ENCODE measurements around the gene LPCAT3. TPM values are rescaled to one million over a fixed set of nuclear protein-coding genes. Genes with fewer than 3 reads are reported as not detected.

LPCAT3 gene
- total RNA-seq, 1 experiment from 2014 or later, result 30.2 TPM

DNA sequence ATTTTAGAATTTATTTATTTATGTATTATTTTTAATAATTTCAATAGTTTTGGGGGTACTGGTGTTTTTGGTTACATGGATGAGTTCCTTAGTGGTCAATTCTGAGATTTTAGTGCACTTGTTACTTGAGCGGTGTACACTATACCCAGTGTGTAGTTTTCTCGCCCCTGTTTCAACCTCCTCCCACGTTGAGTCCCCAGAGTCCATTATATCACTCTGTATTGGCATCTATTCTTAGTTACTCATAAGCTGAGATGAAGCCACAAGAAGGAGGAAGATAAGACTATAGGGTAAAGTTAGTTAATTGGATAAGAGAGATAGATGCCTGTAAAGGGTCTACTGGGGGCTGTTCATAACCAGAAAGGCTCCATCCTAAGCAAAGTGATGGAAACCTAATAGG, 46.2 kb upstream of the LPCAT3 start:
- BruUV-seq (replicated peaks), result no TSS peak
- intact Hi-C loops (cut with micrococcal nuclease; ENCODE audit: unreplicated experiment), result no loop called here
- peaks cover 14% of the 10 kb centered on the region for H3K27me3 Mint-ChIP-seq (ENCODE audit: unreplicated experiment)

DNA sequence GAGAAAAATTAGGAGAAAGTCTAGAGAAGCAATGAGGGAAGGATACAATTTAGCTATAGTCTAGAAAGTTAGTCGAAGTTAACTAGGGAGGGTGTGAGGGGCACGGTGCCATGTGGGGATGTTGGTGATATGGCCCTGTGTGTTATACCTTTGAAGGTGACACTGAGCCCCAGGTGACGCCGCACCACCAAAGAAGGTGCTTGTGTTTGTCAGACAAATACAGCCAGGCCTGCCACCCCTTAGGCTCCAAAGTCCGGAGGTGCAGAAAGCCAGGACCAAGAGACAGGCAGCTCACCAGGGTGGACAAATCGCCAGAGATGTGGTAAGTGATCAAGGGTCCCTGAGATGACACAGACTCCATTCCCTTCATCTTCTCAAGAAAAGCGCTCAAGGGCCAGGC, 43.3 kb upstream of the LPCAT3 start:
- TF ChIP-seq, protein P1, sequence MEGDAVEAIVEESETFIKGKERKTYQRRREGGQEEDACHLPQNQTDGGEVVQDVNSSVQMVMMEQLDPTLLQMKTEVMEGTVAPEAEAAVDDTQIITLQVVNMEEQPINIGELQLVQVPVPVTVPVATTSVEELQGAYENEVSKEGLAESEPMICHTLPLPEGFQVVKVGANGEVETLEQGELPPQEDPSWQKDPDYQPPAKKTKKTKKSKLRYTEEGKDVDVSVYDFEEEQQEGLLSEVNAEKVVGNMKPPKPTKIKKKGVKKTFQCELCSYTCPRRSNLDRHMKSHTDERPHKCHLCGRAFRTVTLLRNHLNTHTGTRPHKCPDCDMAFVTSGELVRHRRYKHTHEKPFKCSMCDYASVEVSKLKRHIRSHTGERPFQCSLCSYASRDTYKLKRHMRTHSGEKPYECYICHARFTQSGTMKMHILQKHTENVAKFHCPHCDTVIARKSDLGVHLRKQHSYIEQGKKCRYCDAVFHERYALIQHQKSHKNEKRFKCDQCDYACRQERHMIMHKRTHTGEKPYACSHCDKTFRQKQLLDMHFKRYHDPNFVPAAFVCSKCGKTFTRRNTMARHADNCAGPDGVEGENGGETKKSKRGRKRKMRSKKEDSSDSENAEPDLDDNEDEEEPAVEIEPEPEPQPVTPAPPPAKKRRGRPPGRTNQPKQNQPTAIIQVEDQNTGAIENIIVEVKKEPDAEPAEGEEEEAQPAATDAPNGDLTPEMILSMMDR (IDR thresholded peaks at IDR 0.05; ENCODE audit: unreplicated experiment), result no peak
- Mint-ChIP-seq H3K27me3 (ENCODE audit: unreplicated experiment) (peaks cover 14% of the 10 kb centered on the region), H3K4me1 (ENCODE audit: low read depth, unreplicated experiment) (peaks cover 14% of the 10 kb centered on the region), H3K9me3 (ENCODE audit: low read depth, unreplicated experiment) (no peaks in the 10 kb centered on the region), H3K36me3 (ENCODE audit: insufficient read depth, unreplicated experiment) (no peaks in the 10 kb centered on the region), H3K27ac (ENCODE audit: unreplicated experiment) (no peak overlapping the region), H3K4me3 (ENCODE audit: low read depth, unreplicated experiment) (no peak overlapping the region)
- intact Hi-C loops (cut with micrococcal nuclease; ENCODE audit: unreplicated experiment), result no loop called here
- CTCF ChIA-PET, result interaction anchor here (2.1 kb wide), 1 partner anchor 47 kb away, joined by 10 read pairs; the partner anchor contains the start of gene C1RL
- no peak for DNase-seq
- BruUV-seq (replicated peaks), result no TSS peak

More for the DNA sequence above, 46.2 kb upstream of the LPCAT3 start:
- TF ChIP-seq, protein P1 (IDR thresholded peaks at IDR 0.05; ENCODE audit: unreplicated experiment), result no peak
- Mint-ChIP-seq H3K4me1 (ENCODE audit: low read depth, unreplicated experiment) (peaks cover 38% of the 10 kb centered on the region), H3K9me3 (ENCODE audit: low read depth, unreplicated experiment) (no peaks in the 10 kb centered on the region), H3K27ac (ENCODE audit: unreplicated experiment) (no peak overlapping the region), H3K4me3 (ENCODE audit: low read depth, unreplicated experiment) (no peak overlapping the region), H3K36me3 (ENCODE audit: insufficient read depth, unreplicated experiment) (no peaks in the 10 kb centered on the region)
- no peak for DNase-seq
- CTCF ChIA-PET, result interaction anchor here (0.6 kb wide), 1 partner anchor 1551 kb away, joined by 3 read pairs; no protein-coding TSS in a partner anchor

DNA sequence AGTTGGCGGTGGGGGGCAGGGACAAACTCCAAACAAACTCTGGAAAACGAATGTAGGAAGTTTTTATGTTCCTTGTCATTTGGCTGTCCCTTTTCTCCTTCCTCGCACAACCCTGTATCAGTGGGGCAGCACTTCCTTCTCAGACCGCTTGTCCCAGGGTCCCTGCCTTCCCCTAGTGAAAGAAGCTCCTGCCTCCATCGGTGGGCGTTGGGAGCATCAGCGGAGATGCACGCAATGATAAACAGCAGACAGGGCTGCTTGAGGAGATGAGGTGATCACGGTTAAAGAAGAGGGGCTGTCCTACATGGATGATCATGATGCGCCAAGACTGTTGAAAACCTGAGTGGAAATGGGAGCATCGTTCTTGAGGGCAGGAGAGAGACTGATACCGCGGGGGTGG, 42.9 kb upstream of the LPCAT3 start:
- H3K27ac Mint-ChIP-seq (ENCODE audit: unreplicated experiment), result no peak overlapping the region
- TF ChIP-seq, protein P1 (IDR thresholded peaks at IDR 0.05; ENCODE audit: unreplicated experiment), result no peak
- intact Hi-C loops (cut with micrococcal nuclease; ENCODE audit: unreplicated experiment), result no loop called here
- H3K36me3 Mint-ChIP-seq (ENCODE audit: insufficient read depth, unreplicated experiment), result no peaks in the 10 kb centered on the region
- no peak overlapping the region for H3K4me3 Mint-ChIP-seq (ENCODE audit: low read depth, unreplicated experiment)
- CTCF ChIA-PET, result interaction anchor here (0.7 to 2.1 kb wide), 3 partner anchors 8 to 50 kb away, joined by 3 to 10 read pairs (median 3); partner anchors contain the start of gene C1RL
- BruUV-seq (replicated peaks), result no TSS peak
- no peaks in the 10 kb centered on the region for H3K9me3 Mint-ChIP-seq (ENCODE audit: low read depth, unreplicated experiment)
- peaks cover 14% of the 10 kb centered on the region for H3K27me3 Mint-ChIP-seq (ENCODE audit: unreplicated experiment)
- H3K4me1 Mint-ChIP-seq (ENCODE audit: low read depth, unreplicated experiment), result peaks cover 14% of the 10 kb centered on the region
- no peak for DNase-seq

DNA sequence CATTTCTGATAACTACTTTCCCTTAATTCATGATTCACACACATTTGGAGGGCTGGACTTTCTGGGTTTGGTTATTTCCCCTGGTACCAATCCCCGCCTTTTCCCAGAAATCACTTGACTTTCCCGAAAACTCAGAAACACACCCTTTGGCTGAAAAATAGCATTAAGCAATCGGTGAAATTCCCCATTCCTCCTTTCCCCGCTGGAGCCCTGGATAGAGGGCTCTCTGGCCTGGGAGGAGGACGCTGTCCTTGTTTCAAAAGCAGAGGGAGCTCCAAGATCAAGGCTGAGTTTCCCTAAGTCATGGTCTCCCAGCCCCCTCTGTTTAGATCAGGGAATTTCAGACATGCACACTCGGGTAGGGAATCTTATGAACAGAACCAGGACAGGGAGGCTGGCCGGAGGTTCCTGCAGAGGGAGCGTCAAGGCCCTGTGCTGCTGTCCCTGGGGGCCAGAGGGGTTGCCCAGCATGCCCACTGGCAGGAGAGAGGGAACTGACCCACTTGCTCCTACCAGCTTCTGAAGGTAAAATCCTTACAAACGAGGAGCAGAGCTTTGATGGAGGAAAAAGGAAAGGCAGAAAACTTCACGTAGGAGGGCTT, 42.2 kb upstream of the LPCAT3 start, which contains the start of gene C1S:
Gene C1S, plus strand, starts transcription at position 366 of the 602 bp plus-strand sequence. CDS start 1,195 bp downstream, outside the sequence.
- Mint-ChIP-seq H3K4me1 (ENCODE audit: low read depth, unreplicated experiment) (peaks cover 14% of the 10 kb centered on the region), H3K36me3 (ENCODE audit: insufficient read depth, unreplicated experiment) (no peaks in the 10 kb centered on the region), H3K27ac (ENCODE audit: unreplicated experiment) (no peak within 1 kb of the TSS), H3K9me3 (ENCODE audit: low read depth, unreplicated experiment) (no peaks in the 10 kb centered on the region), H3K27me3 (ENCODE audit: unreplicated experiment) (peaks cover 14% of the 10 kb centered on the region), H3K4me3 (ENCODE audit: low read depth, unreplicated experiment) (no peak within 1 kb of the TSS)
- BruUV-seq (replicated peaks), result no TSS peak
- TF ChIP-seq, protein P1 (IDR thresholded peaks at IDR 0.05; ENCODE audit: unreplicated experiment), result peak; percentile 26
- DNase-seq, result peak; percentile 63
- CTCF ChIA-PET, result interaction anchor here (0.7 to 2.1 kb wide), 5 partner anchors 9 to 51 kb away, joined by 3 to 10 read pairs (median 3); partner anchors contain the start of gene C1RL
- intact Hi-C loops (cut with micrococcal nuclease; ENCODE audit: unreplicated experiment), result loop anchor here (1.0 kb wide), 2 partner anchors 32 to 49 kb away; partner anchors contain the start of genes C1R and C1RL

Data from Calu3 (cell line).